Activated gamma-delta T cell (primary cell): ENCODE data around the gene EPHX1.

Source experiments
- DNase-seq: peaks from one replicate; lab custom pipeline; 2025; lab: John Stamatoyannopoulos, UW

Gene EPHX1

DNA sequence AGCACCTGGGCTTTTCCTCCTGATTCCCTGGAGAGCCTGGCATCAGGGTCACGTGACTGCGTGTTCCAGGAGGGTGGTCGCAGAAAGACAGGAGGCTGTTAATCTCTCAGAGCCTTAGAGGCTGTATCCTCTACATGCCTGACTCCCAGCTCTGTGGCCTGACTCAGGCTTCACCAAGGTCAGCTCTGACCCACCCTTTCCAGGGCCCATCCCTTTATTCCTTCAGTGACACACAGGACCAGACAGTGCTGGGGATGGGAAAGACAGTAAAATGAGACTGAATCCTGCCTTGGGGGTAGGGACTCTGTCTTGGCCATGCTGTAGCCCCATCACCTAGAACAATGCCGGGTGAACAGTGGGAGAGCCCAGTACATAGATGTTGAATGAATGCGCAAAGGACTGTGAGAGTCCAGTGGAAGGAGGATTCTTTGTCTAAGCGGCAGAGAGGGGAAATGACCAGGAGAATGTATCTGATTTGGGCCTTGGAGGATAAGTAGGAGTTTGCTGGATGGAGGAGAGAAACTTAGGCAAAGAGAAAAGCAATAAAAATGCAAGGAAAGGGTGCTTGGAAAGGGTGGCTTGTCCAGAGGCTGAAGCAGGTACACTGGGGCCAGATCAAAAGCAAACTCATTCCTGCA, 33.0 kb downstream of the EPHX1 start:
- DNase-seq: no peak

GRCh38 chr1:225843426-225843795, 33.5 kb downstream of the EPHX1 start:
- DNase-seq: no peak

GRCh38 chr1:225844236-225845061, 34.5 kb downstream of the EPHX1 start:
- DNase-seq: no peak

DNA sequence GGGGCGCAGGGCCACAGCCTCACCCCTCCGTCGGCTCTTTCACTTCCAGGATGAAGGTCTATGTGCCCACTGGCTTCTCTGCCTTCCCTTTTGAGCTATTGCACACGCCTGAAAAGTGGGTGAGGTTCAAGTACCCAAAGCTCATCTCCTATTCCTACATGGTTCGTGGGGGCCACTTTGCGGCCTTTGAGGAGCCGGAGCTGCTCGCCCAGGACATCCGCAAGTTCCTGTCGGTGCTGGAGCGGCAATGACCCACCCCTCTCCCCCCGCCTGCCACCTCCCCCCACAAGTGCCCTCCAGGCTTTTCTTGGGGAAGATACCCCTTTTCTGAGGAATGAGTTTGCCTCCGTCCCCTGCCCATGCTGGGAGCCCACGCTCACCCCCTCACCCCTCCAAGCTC, 35.2 kb downstream of the EPHX1 start:
- no peak for DNase-seq

DNA sequence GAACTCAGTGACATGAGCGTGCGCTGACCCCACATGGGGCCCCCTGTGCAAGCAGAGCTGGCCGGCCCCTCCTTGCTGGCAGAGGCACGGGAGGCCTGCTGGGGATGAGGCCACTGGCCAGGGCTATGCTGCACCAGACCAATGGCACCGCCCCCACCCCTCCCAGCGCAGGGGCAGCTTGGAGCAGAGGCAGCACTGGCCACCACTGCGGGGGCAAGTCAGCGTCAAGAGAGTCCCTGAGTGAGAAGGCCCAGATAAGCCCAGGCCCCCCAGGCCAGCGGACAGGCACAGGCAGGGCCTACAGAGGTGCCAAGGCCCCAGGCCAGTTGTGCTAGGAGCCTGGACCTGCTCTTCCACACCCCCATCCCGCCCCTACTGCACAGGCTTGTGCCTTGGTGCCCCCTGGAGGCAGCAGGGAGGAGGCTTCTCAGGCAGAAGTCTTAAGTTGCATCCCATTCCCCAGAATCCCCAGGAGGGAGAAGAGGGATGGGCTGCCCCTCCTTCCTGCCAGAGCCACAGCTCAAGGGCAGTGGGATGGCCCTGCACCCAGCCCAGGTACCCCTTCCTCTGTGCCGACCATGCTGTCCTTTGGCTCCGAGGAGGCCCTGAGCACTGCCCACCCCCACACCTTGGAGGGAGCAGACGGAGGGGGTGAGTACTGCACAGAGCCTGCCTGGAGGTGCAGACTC, 35.8 kb downstream of the EPHX1 start:
- no peak for DNase-seq

DNA sequence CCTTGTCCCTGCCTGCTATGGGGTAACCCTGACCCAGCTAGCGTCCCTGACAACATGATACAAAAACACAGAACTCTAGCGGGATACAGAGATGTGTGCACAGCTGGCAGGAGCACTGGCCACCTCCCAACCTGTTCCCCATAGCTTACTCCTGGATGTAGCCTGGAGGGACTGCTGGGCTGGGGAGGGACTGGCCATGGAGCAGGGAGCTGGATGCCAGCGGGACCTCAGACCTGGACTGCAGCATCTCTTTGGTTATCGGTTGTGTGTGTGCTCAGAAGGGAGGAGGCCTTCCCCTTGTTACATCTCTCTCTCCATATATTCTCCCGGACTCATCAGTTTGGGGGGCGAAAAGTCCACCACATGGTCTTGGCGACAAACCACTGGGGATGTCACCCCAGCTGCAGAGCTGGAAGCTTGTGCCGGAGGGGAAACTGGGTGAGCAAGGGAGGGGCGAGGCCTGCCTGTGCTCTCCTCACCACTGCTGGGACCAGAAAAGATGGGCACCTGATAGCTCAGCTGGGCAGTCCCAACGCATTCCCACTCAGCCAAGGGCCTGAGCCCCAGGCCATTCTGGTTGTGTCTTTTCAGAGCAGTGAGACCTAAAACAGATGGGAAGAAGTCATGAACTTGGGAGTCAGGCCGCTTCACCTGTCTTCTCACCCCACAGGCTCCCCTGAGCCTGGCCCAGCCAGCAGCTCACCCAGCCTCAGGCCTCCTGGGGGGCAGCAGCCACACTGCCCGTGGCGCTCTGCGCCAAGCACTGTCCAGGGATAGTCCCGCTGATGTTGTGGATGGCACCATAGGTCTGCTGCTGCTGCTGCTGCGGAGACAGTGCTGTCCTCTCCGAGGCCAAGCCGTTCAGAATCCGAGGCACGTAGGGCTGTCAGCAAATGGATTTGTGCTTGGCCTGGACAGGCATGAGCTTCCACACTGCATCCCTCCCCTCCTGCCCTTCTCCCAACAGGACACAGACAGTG, 36.7 kb downstream of the EPHX1 start:
- DNase-seq: no peak

DNA sequence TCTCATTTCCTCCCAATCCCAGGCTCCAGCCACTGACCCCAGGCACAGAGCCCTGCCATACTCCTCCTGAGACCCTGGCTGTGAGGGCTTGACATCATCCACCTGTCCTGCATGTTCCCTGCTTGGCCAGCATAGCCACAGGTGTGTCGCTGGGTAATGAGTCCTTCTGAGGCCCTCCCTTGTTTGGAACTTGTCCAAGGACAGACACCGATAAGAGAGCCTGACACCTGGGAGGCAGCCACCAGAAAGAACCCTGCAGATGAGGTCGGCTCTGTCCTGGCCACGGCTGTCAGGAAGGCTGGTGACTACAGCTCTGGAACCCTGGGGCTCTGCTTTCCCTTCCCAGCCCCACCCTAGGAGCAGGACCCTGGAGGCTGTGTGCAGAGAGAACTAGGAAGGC, 37.7 kb downstream of the EPHX1 start:
- DNase-seq: no peak

DNA sequence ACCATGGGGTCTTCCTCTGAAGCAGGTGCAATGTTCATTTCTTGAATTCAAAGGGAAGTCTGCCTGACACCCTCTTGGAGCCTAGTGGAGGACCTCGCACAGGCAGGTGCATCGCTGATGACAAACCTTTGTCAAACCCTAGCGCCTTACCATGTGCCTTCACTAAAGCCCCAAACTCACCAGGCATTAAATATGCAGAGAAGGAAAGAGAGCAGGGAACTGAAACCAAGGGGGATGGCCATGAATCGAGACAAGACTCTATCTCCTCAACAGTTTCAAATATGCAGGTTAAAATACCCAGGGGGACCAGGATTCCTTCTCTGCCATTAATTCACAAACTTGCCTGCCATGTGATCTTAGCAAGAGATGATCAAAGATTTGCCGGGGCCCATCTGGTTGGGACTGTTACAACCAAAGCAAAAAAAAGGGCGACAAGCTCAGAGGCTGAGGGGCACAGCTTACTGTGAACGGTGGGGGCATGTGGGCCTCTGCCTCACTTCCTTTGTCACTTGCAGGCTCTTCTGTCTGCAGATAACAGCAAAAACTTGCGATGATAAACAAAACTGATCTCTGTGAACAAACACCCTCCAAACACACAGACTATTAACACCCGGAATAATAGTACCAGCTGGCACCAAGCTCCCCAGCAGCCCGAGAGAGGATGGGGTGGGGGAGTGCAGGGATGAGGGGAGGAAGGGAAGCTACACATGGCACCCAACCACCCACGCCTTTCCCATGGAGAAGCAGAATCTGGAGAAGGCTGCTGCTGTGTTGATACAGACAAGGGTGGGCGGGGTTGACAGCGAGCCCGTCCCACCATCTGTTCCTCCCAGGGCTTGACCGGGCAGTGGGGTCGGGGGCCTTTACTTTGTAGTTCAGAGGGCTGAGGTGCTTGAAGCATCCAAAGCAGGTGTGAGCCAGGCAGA, 38.4 kb downstream of the EPHX1 start:
- DNase-seq: no peak

- no peak for DNase-seq
Measured at GRCh38 chr1:225849925-225850324, 40.0 kb downstream of the EPHX1 start.

DNA sequence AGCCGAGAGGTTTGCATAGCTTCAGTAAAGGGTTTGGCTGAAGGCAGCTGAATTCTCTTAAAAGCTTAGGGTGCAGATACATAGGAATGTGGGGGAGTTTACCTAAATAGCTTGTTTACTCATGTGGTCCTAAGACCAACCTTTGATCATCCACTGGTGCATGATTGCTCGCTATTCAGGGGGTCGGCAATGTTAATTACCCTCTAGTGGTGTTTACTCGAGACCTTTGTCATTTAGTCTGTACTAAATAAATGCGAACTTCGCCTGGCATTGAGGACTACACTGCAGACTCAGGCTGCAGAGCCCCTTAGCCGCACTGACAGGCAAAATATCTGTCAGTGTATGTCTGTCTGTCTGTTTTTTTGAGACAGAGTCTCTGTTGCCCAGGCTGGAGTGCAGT, 40.4 kb downstream of the EPHX1 start:
- DNase-seq: no peak

DNA sequence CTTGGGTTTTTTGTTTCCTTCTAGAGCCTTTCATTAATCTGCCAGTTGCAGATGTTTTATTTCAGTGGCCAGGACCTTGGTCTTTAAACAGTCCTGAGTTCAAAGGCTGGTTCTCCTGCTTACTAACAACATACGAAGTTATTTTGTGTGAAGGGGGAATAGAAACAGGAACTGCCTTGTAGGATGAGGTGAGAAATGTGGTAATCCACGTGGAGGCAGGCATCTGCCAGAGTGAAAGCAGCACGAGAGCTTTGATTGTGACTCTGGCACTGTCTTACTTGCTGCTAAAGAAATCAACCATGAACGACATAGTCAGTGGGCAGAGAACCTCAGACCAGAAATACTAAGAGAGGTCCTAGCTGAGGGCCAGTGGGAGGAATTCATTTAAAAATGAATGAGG, 41.9 kb downstream of the EPHX1 start:
- no peak for DNase-seq

DNA sequence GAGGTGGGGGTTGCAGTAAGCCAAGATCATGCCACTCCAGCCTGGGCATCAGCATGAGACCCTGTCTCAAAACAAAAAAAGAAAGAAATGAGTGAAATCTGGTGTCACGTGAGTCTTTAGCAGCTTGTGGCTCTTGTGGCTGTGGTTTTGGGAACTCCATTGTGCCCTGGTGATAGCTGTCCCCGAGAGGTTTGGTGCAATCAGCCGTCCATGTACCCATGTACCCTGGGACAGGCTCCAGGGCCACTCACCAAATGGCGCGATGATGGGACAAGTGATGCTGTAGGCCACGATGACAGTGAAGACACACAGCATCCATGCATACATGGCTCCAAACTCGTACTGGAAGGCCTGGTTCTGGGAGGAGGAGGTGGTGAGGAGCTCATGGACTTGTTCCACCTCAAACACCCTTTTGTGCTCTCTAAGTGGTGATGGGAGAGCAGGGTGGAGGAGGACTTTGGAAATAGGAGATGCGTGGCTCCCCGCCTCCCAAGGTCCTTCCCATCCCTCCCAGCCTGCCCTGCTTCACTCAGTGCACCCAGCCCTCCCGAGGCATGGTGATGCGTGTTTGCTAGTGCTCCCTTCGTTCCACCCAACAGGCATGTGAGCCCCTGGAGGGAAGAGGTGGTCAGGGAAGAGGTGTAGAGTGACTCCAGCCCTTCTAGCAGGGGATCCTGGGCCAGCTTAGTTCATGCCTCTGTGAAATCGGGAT, 42.6 kb downstream of the EPHX1 start:
- DNase-seq: no peak

DNA sequence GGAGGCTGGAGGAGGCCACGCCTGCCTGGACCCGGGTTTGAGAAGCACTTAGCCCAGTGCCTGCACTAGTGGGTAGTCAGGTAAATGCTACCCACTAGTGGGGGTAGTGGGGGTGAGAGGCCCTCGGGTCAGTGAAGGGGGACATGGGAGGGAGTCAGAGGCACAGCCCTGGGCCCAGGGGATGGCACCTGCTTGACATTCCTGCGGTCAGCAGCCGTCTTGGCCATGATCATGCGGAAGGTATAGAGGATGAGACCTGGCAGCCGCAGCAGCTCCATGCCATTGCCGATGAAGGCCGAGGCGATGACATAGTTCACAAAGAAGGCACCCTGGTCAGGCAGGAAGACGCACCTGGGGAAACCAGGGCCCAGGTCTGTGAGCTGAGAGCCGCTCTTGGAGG, 43.5 kb downstream of the EPHX1 start:
- no peak for DNase-seq

DNA sequence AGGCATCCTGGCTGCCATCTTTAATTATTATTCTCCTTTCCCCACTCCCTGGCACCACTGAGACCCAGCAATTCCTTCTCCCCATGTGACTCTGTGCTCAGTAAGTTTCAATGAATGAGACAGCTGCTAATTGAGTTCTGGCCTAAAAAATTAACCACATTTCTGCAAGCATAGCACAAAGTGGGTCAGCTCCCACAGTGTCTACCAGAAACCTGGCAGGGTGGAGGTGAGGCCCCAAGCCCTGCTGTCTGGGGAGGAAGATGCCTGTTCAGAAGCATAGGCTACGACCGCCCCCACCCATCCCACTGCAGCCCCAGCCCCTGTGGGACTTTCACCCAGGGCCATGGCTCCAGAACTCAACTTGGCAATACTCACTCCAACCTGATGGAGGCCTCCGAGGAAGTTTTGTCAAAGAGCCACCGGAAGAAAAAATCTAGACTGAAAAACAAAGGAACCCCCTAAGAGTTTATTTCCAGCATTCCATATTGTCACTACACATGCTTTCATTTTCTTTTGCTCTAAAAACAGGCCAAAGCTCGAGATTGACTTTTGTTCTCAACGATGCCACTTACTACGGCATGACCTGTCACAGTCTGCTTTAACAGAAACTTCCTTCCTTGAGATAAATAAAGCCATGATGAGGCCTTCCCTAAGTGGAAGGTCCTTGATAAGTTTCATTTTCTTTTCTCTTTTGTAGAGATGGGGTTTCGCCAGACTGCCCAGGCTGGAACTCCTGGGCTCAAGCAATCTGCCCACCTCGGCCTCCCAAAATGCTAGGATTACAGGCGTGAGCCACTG, 45.8 kb downstream of the EPHX1 start:
- DNase-seq: no peak

- no peak for DNase-seq
Measured at GRCh38 chr1:225857256-225857655, 47.3 kb downstream of the EPHX1 start.

DNA sequence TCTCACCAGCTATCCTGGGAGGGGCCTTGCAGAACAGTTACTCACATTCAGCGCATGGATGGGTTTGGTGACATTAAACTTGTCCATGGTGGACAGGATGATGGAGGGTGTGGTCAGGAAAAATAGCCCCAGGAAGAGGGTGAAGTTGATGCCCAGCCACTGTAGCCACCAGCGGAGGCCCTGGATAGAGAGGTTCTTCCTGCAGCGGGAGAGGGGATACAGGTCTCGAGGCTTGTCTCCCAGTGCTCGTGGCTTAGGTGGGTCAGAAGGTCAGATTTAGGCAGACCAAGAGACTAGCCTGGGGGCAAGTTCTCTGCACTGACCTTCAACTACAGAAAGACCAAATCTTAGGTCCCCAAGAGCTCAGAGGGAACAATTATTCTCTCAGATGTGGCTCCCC, 49.2 kb downstream of the EPHX1 start:
- no peak for DNase-seq

- DNase-seq: no peak
Measured at GRCh38 chr1:225860107-225860506, 50.2 kb downstream of the EPHX1 start.

GRCh38 chr1:225860876-225861441, 51.0 kb downstream of the EPHX1 start:
- DNase-seq: no peak
